WTC11 (cell line): ENCODE measurements around the gene TNC. TPM values are rescaled to one million over a fixed set of nuclear protein-coding genes. Genes with fewer than 3 reads are reported as not detected.
"Not testable (repeated sequence)": the region's sequence is repeated elsewhere in the genome, so short reads cannot be mapped to it uniquely, and the experiment has no call there.

Experiments used
- ATAC-seq: fragments of 200-7000 bp; cut with Tn5 transposase; 2 replicates; pipeline ENCODE4 v1.10.0; 2021; ENCODE audit warnings: mild to moderate bottlenecking, moderate library complexity
- CTCF ChIA-PET: fragments of 300-600 bp; sonication (Branson Sonifier 250); formaldehyde crosslinking; loops from one replicate; lab custom pipeline; 2021; ENCODE audit warnings: antibody characterized with exemption; lab: Charles Lee
- POLR2A ChIA-PET: fragments of 350-600 bp; sonication (Branson Sonifier 250); formaldehyde crosslinking; loops from one replicate; lab custom pipeline; 2021; ENCODE audit warnings: antibody characterized with exemption; lab: Charles Lee
- DNase-seq: peaks from one replicate; pipeline ENCODE4 v3.0.0; 2021; ENCODE audit warnings: low spot score
- H3K27ac Mint-ChIP-seq: 2 replicates; pipeline ENCODE4 v1.8.0; 2021; ENCODE audit warnings: mixed read lengths
- H3K27me3 Mint-ChIP-seq: 2 replicates; pipeline ENCODE4 v1.8.0; 2021; ENCODE audit warnings: low read depth, mild to moderate bottlenecking, moderate library complexity, mixed read lengths
- H3K36me3 Mint-ChIP-seq: 2 replicates; pipeline ENCODE4 v1.8.0; 2021; ENCODE audit warnings: mixed read lengths
- H3K4me1 Mint-ChIP-seq: 2 replicates; pipeline ENCODE4 v1.8.0; 2022; ENCODE audit warnings: mixed read lengths
- H3K4me3 Mint-ChIP-seq: 2 replicates; pipeline ENCODE4 v1.8.0; 2021; ENCODE audit warnings: mild to moderate bottlenecking, moderate library complexity, mixed read lengths
- H3K9me3 Mint-ChIP-seq: 2 replicates; pipeline ENCODE4 v1.8.0; 2021; ENCODE audit warnings: mixed read lengths
- ATF1 ChIP-seq: sonication (generic); formaldehyde crosslinking; IDR thresholded peaks from 2 replicates; pipeline ENCODE4 v1.8.1; 2023; ENCODE audit warnings: mild to moderate bottlenecking, moderate library complexity, missing genetic modification reagents
- E2F5 ChIP-seq: sonication (generic); formaldehyde crosslinking; IDR thresholded peaks from 2 replicates; pipeline ENCODE4 v1.8.1; 2022; ENCODE audit warnings: mild to moderate bottlenecking, moderate library complexity, missing genetic modification reagents
- EMX1 ChIP-seq: fragments of 250-450 bp; sonication (Bioruptor Pico); IDR thresholded peaks from 2 replicates; pipeline ENCODE4 v1.8.0; 2021; ENCODE audit warnings: mild to moderate bottlenecking
- ETV6 ChIP-seq: sonication (generic); formaldehyde crosslinking; IDR thresholded peaks from 2 replicates; pipeline ENCODE4 v1.8.1; 2022; ENCODE audit warnings: mild to moderate bottlenecking, missing genetic modification reagents
- FOXJ3 ChIP-seq: sonication (generic); formaldehyde crosslinking; IDR thresholded peaks from 2 replicates; pipeline ENCODE4 v1.9.0; 2021; ENCODE audit warnings: missing genetic modification reagents, mild to moderate bottlenecking, borderline replicate concordance
- GTF2I ChIP-seq: fragments of 250-450 bp; sonication (Bioruptor Pico); conservative IDR thresholded peaks from 2 replicates; pipeline ENCODE4 v1.4.0; 2021; ENCODE audit warnings: mild to moderate bottlenecking
- JAZF1 ChIP-seq: fragments of 250-450 bp; sonication (Bioruptor Pico); IDR thresholded peaks from 2 replicates; pipeline ENCODE4 v1.9.0; 2021; ENCODE audit warnings: moderate library complexity, mild to moderate bottlenecking, inconsistent platforms
- MLX ChIP-seq: sonication (generic); formaldehyde crosslinking; IDR thresholded peaks from 2 replicates; pipeline ENCODE4 v1.8.1; 2023; ENCODE audit warnings: mild to moderate bottlenecking, missing genetic modification reagents, moderate library complexity
- MYBL2 ChIP-seq: sonication (generic); formaldehyde crosslinking; IDR thresholded peaks from 2 replicates; pipeline ENCODE4 v1.8.1; 2023; ENCODE audit warnings: mild to moderate bottlenecking, moderate library complexity, missing genetic modification reagents
- OVOL2 ChIP-seq: fragments of 250-450 bp; sonication (Bioruptor Pico); IDR thresholded peaks from 2 replicates; pipeline ENCODE4 v1.9.0; 2021; ENCODE audit warnings: mild to moderate bottlenecking, borderline replicate concordance
- RORB ChIP-seq: fragments of 250-450 bp; sonication (Bioruptor Pico); IDR thresholded peaks from 2 replicates; pipeline ENCODE4 v1.9.0; 2021; ENCODE audit warnings: mild to moderate bottlenecking
- SMAD3 ChIP-seq: sonication (generic); formaldehyde crosslinking; IDR thresholded peaks from 2 replicates; pipeline ENCODE4 v1.8.0; 2022; ENCODE audit warnings: missing genetic modification reagents, mild to moderate bottlenecking, borderline replicate concordance
- TEAD1 ChIP-seq: sonication (generic); formaldehyde crosslinking; IDR thresholded peaks from 2 replicates; pipeline ENCODE4 v1.8.0; 2022; ENCODE audit warnings: mild to moderate bottlenecking, missing genetic modification reagents
- TP53 ChIP-seq: sonication (generic); formaldehyde crosslinking; IDR thresholded peaks from 2 replicates; pipeline ENCODE4 v1.8.1; 2023; ENCODE audit warnings: mild to moderate bottlenecking, missing genetic modification reagents
- ZMAT4 ChIP-seq: fragments of 250-450 bp; sonication (Bioruptor Pico); IDR thresholded peaks from 2 replicates; pipeline ENCODE4 v1.9.0; 2021; ENCODE audit warnings: mild to moderate bottlenecking
- ZNF121 ChIP-seq: sonication (generic); formaldehyde crosslinking; IDR thresholded peaks from 2 replicates; pipeline ENCODE4 v1.8.0; 2023; ENCODE audit warnings: missing genetic modification reagents
- ZNF232 ChIP-seq: sonication (generic); formaldehyde crosslinking; IDR thresholded peaks from 2 replicates; pipeline ENCODE4 v1.8.0; 2022; ENCODE audit warnings: mild to moderate bottlenecking, missing genetic modification reagents
- ZNF317 ChIP-seq: sonication (generic); formaldehyde crosslinking; IDR thresholded peaks from 2 replicates; pipeline ENCODE4 v1.8.1; 2023; ENCODE audit warnings: low read depth, mild to moderate bottlenecking, moderate library complexity, missing genetic modification reagents, borderline replicate concordance
- ZNF423 ChIP-seq: fragments of 250-450 bp; sonication (Bioruptor Pico); IDR thresholded peaks from 2 replicates; pipeline ENCODE4 v2.1.2; 2022; ENCODE audit warnings: mild to moderate bottlenecking, moderate library complexity
- total RNA-seq: library from RNA; stranded (reverse); gene quantifications from 3 replicates; pipeline ENCODE4 v1.2.3, GENCODE V29; 2021
- TF ChIP-seq, protein P1 (sequence below): sonication (generic); formaldehyde crosslinking; IDR thresholded peaks from 2 replicates; pipeline ENCODE4 v1.8.0; 2023; ENCODE audit warnings: mild to moderate bottlenecking, missing genetic modification reagents
- TF ChIP-seq, protein P2 (sequence below): sonication (generic); formaldehyde crosslinking; IDR thresholded peaks from 2 replicates; pipeline ENCODE4 v1.8.1; 2022; ENCODE audit warnings: mild to moderate bottlenecking, missing genetic modification reagents, moderate library complexity, borderline replicate concordance
- TF ChIP-seq, protein P3 (sequence below): sonication (generic); formaldehyde crosslinking; IDR thresholded peaks from 2 replicates; pipeline ENCODE4 v1.8.0; 2022; ENCODE audit warnings: mild to moderate bottlenecking, missing genetic modification reagents
- TF ChIP-seq, protein P4 (sequence below): sonication (generic); formaldehyde crosslinking; conservative IDR thresholded peaks from 2 replicates; pipeline ENCODE4 v1.8.1; 2023; ENCODE audit warnings: mild to moderate bottlenecking, low read depth, missing genetic modification reagents, moderate library complexity

Gene TNC
- total RNA-seq, 1 experiment from 2014 or later, result 4.5 TPM

DNA sequence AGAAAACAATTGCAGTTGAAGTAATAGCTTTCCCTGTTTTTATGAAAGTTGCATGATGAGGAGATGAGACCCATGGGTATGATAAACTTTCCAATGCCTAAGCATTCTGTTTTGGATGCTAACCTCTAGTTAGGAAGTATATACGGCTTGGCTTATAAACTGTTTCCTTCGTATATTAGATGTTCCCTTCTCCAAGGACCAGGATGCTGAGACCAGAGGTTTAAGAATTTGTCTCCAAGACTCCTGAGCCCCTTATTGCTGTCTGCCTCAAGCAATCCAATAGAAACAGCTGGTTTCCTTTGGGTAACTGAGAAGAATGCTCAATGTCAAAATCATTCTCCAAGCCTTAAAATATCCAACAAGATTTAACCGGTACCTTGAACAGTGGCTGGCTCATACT lies 12.2 kb upstream of the TNC start:
- Mint-ChIP-seq H3K4me1 (no peaks in the 10 kb centered on the region), H3K27ac (no peak overlapping the region), H3K27me3 (peaks cover 9% of the 10 kb centered on the region), H3K4me3 (no peak overlapping the region), H3K9me3 (peaks cover 6% of the 10 kb centered on the region), H3K36me3 (peaks cover 5% of the 10 kb centered on the region)
- ChIA-PET POLR2A (no interaction called here), CTCF (no interaction called here)
- no peak for ATAC-seq
- DNase-seq, result no peak
- TF ChIP-seq, protein P1, sequence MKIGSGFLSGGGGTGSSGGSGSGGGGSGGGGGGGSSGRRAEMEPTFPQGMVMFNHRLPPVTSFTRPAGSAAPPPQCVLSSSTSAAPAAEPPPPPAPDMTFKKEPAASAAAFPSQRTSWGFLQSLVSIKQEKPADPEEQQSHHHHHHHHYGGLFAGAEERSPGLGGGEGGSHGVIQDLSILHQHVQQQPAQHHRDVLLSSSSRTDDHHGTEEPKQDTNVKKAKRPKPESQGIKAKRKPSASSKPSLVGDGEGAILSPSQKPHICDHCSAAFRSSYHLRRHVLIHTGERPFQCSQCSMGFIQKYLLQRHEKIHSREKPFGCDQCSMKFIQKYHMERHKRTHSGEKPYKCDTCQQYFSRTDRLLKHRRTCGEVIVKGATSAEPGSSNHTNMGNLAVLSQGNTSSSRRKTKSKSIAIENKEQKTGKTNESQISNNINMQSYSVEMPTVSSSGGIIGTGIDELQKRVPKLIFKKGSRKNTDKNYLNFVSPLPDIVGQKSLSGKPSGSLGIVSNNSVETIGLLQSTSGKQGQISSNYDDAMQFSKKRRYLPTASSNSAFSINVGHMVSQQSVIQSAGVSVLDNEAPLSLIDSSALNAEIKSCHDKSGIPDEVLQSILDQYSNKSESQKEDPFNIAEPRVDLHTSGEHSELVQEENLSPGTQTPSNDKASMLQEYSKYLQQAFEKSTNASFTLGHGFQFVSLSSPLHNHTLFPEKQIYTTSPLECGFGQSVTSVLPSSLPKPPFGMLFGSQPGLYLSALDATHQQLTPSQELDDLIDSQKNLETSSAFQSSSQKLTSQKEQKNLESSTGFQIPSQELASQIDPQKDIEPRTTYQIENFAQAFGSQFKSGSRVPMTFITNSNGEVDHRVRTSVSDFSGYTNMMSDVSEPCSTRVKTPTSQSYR (CRISPR knock-in tag), result no peak
- TF ChIP-seq, protein P2, sequence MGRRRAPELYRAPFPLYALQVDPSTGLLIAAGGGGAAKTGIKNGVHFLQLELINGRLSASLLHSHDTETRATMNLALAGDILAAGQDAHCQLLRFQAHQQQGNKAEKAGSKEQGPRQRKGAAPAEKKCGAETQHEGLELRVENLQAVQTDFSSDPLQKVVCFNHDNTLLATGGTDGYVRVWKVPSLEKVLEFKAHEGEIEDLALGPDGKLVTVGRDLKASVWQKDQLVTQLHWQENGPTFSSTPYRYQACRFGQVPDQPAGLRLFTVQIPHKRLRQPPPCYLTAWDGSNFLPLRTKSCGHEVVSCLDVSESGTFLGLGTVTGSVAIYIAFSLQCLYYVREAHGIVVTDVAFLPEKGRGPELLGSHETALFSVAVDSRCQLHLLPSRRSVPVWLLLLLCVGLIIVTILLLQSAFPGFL (CRISPR knock-in tag), result no peak
- no peak for TF ChIP-seq E2F5 (CRISPR knock-in tag)
- no peak for TF ChIP-seq TP53 (CRISPR knock-in tag)
- TF ChIP-seq EMX1 (CRISPR knock-in tag), result no peak
- TF ChIP-seq ATF1 (CRISPR knock-in tag), result no peak
- TF ChIP-seq ETV6, result no peak
- no peak for TF ChIP-seq ZNF423 (CRISPR knock-in tag)
- TF ChIP-seq MYBL2 (CRISPR knock-in tag), result no peak
- no peak for TF ChIP-seq FOXJ3
- no peak for TF ChIP-seq ZNF232 (CRISPR knock-in tag)
- TF ChIP-seq, protein P3, sequence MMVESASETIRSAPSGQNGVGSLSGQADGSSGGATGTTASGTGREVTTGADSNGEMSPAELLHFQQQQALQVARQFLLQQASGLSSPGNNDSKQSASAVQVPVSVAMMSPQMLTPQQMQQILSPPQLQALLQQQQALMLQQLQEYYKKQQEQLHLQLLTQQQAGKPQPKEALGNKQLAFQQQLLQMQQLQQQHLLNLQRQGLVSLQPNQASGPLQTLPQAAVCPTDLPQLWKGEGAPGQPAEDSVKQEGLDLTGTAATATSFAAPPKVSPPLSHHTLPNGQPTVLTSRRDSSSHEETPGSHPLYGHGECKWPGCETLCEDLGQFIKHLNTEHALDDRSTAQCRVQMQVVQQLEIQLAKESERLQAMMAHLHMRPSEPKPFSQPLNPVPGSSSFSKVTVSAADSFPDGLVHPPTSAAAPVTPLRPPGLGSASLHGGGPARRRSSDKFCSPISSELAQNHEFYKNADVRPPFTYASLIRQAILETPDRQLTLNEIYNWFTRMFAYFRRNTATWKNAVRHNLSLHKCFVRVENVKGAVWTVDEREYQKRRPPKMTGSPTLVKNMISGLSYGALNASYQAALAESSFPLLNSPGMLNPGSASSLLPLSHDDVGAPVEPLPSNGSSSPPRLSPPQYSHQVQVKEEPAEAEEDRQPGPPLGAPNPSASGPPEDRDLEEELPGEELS (CRISPR knock-in tag), result no peak
- TF ChIP-seq ZNF317 (CRISPR knock-in tag), result no peak
- no peak for TF ChIP-seq GTF2I (CRISPR knock-in tag)
- TF ChIP-seq ZMAT4, result no peak
- TF ChIP-seq SMAD3 (CRISPR knock-in tag), result no peak

- H3K27ac Mint-ChIP-seq, H3K4me1 Mint-ChIP-seq, DNase-seq, ATAC-seq, H3K9me3 Mint-ChIP-seq, CTCF ChIA-PET, H3K4me3 Mint-ChIP-seq, H3K27me3 Mint-ChIP-seq, H3K36me3 Mint-ChIP-seq, POLR2A ChIA-PET: not testable (repeated sequence)
These were observed 10.8 kb upstream of the TNC start for GRCh38 chr9:115128726-115129125.

GRCh38 chr9:115127191-115127817 lies 9.3 kb upstream of the TNC start:
- H3K4me1 Mint-ChIP-seq, result peaks cover 8% of the 10 kb centered on the region
- ChIA-PET POLR2A (no interaction called here), CTCF (no interaction called here)
- H3K27ac Mint-ChIP-seq, result no peak overlapping the region
- peaks cover 13% of the 10 kb centered on the region for H3K27me3 Mint-ChIP-seq
- H3K4me3 Mint-ChIP-seq, result no peak overlapping the region
- DNase-seq (no peak), ATAC-seq (no peak)
- peaks cover 9% of the 10 kb centered on the region for H3K9me3 Mint-ChIP-seq
- H3K36me3 Mint-ChIP-seq, result peaks cover 7% of the 10 kb centered on the region
- TF ChIP-seq, protein P4, sequence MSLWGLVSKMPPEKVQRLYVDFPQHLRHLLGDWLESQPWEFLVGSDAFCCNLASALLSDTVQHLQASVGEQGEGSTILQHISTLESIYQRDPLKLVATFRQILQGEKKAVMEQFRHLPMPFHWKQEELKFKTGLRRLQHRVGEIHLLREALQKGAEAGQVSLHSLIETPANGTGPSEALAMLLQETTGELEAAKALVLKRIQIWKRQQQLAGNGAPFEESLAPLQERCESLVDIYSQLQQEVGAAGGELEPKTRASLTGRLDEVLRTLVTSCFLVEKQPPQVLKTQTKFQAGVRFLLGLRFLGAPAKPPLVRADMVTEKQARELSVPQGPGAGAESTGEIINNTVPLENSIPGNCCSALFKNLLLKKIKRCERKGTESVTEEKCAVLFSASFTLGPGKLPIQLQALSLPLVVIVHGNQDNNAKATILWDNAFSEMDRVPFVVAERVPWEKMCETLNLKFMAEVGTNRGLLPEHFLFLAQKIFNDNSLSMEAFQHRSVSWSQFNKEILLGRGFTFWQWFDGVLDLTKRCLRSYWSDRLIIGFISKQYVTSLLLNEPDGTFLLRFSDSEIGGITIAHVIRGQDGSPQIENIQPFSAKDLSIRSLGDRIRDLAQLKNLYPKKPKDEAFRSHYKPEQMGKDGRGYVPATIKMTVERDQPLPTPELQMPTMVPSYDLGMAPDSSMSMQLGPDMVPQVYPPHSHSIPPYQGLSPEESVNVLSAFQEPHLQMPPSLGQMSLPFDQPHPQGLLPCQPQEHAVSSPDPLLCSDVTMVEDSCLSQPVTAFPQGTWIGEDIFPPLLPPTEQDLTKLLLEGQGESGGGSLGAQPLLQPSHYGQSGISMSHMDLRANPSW, result no peak
- no peak for TF ChIP-seq OVOL2 (CRISPR knock-in tag)
- no peak for TF ChIP-seq GTF2I (CRISPR knock-in tag)
- no peak for TF ChIP-seq MLX (CRISPR knock-in tag)
- no peak for TF ChIP-seq RORB (CRISPR knock-in tag)
- TF ChIP-seq ZNF121 (CRISPR knock-in tag), result no peak
- TF ChIP-seq JAZF1 (CRISPR knock-in tag), result no peak
- TF ChIP-seq TEAD1 (CRISPR knock-in tag), result no peak
